Adrenal gland (tissue), 12 donors: ENCODE data around the gene MACROH2A2. TPM values are rescaled to one million over a fixed set of nuclear protein-coding genes. Genes with fewer than 3 reads are reported as not detected.

Source experiments
- DNase-seq, 7 donors: peaks; one replicate each; pipeline ENCODE4 v3.0.0-alpha.2; 2019 to 2020
- H3K27ac ChIP-seq, 5 donors: fragments of 200-600 bp; sonication (generic) in 4 of 5; 1 replicate in 3 of 5; 2 replicates in 2 of 5; pipeline versions ENCODE4 v1.5.1 to v1.8.0; 2016 to 2020; ENCODE audit warnings: mild to moderate bottlenecking in 1 of 5
- H3K27me3 ChIP-seq: fragments of 200-600 bp; 2 replicates; pipeline ENCODE4 v1.8.0; 2021
- H3K36me3 ChIP-seq, 2 donors: fragments of 200-600 bp; replicated peaks in 1 of 2; 1 replicate in 1 of 2; 2 replicates in 1 of 2; pipeline versions ENCODE4 v1.5.1 to v1.8.0; 2018 to 2022
- H3K4me1 ChIP-seq, 2 donors: fragments of 200-600 bp; replicated peaks in 1 of 2; 1 replicate in 1 of 2; 2 replicates in 1 of 2; pipeline versions ENCODE4 v1.5.1 to v1.8.0; 2018 to 2021
- H3K4me3 ChIP-seq, 4 donors: fragments of 200-600 bp; sonication (generic) in 3 of 4; one replicate each; pipeline ENCODE4 v1.5.1; 2016 to 2018
- H3K9me3 ChIP-seq, 3 donors: fragments of 200-600 bp; sonication (generic) in 1 of 3; replicated peaks in 1 of 3; 1 replicate in 2 of 3; 2 replicates in 1 of 3; pipeline versions ENCODE4 v1.5.1 to v1.8.0; 2016 to 2021
- CTCF ChIP-seq, 6 experiments: fragments of 450-650 bp in 4 of 6; fragments of 200-600 bp in 2 of 6; sonication (generic) in 1 of 6; IDR thresholded peaks; 1 replicate in 5 of 6; 2 replicates in 1 of 6; pipeline versions ENCODE4 v1.5.1 to v1.8.0; 2016 to 2021; ENCODE audit warnings: antibody characterized with exemption in 6 of 6, mild to moderate bottlenecking in 2 of 6, moderate library complexity in 1 of 6
- POLR2A ChIP-seq, 2 donors: fragments of 450-650 bp; IDR thresholded peaks; one replicate each; pipeline ENCODE4 v1.6.1; 2017; ENCODE audit warnings: antibody characterized with exemption in 2 of 2, mild to moderate bottlenecking in 2 of 2, moderate library complexity in 1 of 2
- WGBS, 4 donors: extraction: QIAGEN DNeasy Blood & Tissue Kit in 2 of 4; methylation state at CpG; one replicate each; pipeline versions ENCODE4 v1.1.5 to v1.1.7; 2013 to 2017; 5-methylcytosine and 5-hydroxymethylcytosine counted together
- intact Hi-C, 2 donors: fragments of 100-400 bp; cut with DNase I; formaldehyde crosslinking; loops; one replicate each; pipeline versions ENCODE4 v1.14.1 to v1.15.0; 2022 to 2023
- polyA plus RNA-seq, 3 donors: library from polyadenylated mRNA; stranded (reverse); fragments of 200-250 nt in 2 of 3; fragments of 350-450 nt in 1 of 3; fragmentation: Illumina TruSeq in 1 of 3; extraction: RNeasy Lipid Tissue Mini Kit (QIAGEN cat#74804) in 1 of 3; gene quantifications; one replicate each; pipeline ENCODE4 v1.2.3, GENCODE V29; 2013 to 2014
- total RNA-seq, 9 donors: library from RNA; depleted of rRNA in 4 of 9; stranded (reverse); fragments of >200 nt in 4 of 9; fragments of 120-200 nt in 1 of 9; fragmentation: NEBNext Ultra II Directional in 1 of 9; extraction: Animal tissue kit (Norgen Biotek cat#: 25700) in 1 of 9; gene quantifications; one replicate each; pipeline versions ENCODE4 v1.1.0 to v1.2.4, GENCODE V29; 2013 to 2023
- donor health status: healthy with polysubstance abuse.
- donor health status: Bipolar disorder and iron deficiency.
- donor health status: DM: yes; HTN: yes; CAD: no.
- donor health status: DM: no; HTN: no; CAD: no.
- donor health status: DM: no; HTN: no; CAD: no.
- donor health status: DM: yes; HTN: yes; CAD: no.

MACROH2A2 gene
- total and polyA plus RNA-seq, 12 donors: 1.8 to 28.1 (median 3.3) TPM

- DNase-seq: no peak
- Histone ChIP-seq H3K4me1 (peaks cover 9 to 12% of the 10 kb centered on the region in 2 donors), H3K27me3 (no peaks in the 10 kb centered on the region), H3K36me3 (peaks cover 0 to 9% of the 10 kb centered on the region in 2 donors), H3K4me3 (no peak overlapping the region), H3K27ac (no peak overlapping the region), H3K9me3 (no peaks in the 10 kb centered on the region)
- TF ChIP-seq CTCF (IDR thresholded peaks at IDR 0.05): no peak
- TF ChIP-seq POLR2A (IDR thresholded peaks at IDR 0.05): no peak
- 74 to 98% (median 84%) methylated on average over 5 of the region's 5 CpGs for WGBS, 4 donors
- intact Hi-C loops: no loop called here
These were observed 87.7 kb downstream of the MACROH2A2 start for GRCh38 chr10:70140297-70140696.

- H3K4me3 ChIP-seq: no peak overlapping the region
- WGBS, 4 donors: 88 to 96% (median 94%) methylated on average over 6 to 10 of the region's 10 CpGs
- H3K27ac ChIP-seq: no peak overlapping the region
- TF ChIP-seq CTCF (IDR thresholded peaks at IDR 0.05) (no peak), POLR2A (IDR thresholded peaks at IDR 0.05) (no peak)
- no peaks in the 10 kb centered on the region for H3K9me3 ChIP-seq
- intact Hi-C loops: no loop called here
- H3K4me1 ChIP-seq: peaks cover 21% of the 10 kb centered on the region in 2 donors
- DNase-seq: no peak
- H3K36me3 ChIP-seq: peaks cover 0 to 9% of the 10 kb centered on the region in 2 donors
- no peaks in the 10 kb centered on the region for H3K27me3 ChIP-seq
These were observed 89.9 kb downstream of the MACROH2A2 start for GRCh38 chr10:70142555-70142954.

GRCh38 chr10:70144372-70145110 is 91.9 kb downstream of the MACROH2A2 start:
- Histone ChIP-seq H3K27me3 (no peaks in the 10 kb centered on the region), H3K9me3 (no peaks in the 10 kb centered on the region), H3K27ac (no peak overlapping the region), H3K36me3 (peaks cover 0 to 13% of the 10 kb centered on the region in 2 donors), H3K4me1 (peaks cover 22 to 23% of the 10 kb centered on the region in 2 donors), H3K4me3 (peak overlapping the region in 1 of 4 donors; percentile 56)
- 83 to 86% (median 84%) methylated on average over 17 to 18 of the region's 18 CpGs for WGBS, 4 donors
- intact Hi-C loops: no loop called here
- no peak for DNase-seq
- no peak for TF ChIP-seq CTCF (IDR thresholded peaks at IDR 0.05)
- no peak for TF ChIP-seq POLR2A (IDR thresholded peaks at IDR 0.05)

- peak in 4 of 7 donors; percentile 24 to 45 (median 31) for DNase-seq
- Histone ChIP-seq H3K9me3 (no peaks in the 10 kb centered on the region), H3K27me3 (no peaks in the 10 kb centered on the region), H3K27ac (peak overlapping the region in 3 of 5 donors; percentile 81 to 96 (median 92)), H3K4me1 (peaks cover 22 to 23% of the 10 kb centered on the region in 2 donors), H3K36me3 (peaks cover 0 to 14% of the 10 kb centered on the region in 2 donors), H3K4me3 (peak overlapping the region in 3 of 4 donors; percentile 20 to 74 (median 56))
- intact Hi-C loops: no loop called here
- TF ChIP-seq POLR2A (IDR thresholded peaks at IDR 0.05) (no peak), CTCF (IDR thresholded peaks at IDR 0.05) (no peak)
- WGBS, 4 donors: 10 to 35% (median 15%) methylated on average over 5 to 28 of the region's 28 CpGs
These were observed 92.6 kb downstream of the MACROH2A2 start for GRCh38 chr10:70145166-70145665.
